ENCODE data around the gene OLFML2B.

Gene OLFML2B

DNA sequence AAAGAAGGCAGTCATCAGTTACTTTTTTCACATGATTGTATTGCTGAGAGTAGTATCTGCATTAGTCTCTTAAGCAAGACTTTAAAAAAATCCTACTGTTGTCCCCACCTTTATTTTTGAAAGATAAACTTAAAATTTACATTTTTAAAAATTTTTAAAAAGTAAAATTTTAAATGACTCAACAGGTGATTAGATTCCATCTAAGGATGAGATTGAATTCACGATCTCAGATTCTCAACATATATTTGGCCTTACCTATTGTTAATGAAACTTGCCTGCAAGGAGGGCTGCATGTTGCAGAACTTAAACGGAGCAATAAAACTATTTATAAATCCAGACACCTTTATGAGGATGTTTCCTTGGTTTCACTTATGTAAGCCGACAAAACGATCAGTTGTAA is 75.2 kb downstream of the OLFML2B start:
- DNase-seq (ENCODE audit: low read depth in 3 of 3, low spot score in 1 of 3) = no peak

- no peak for DNase-seq (ENCODE audit: low read depth in 3 of 3, low spot score in 1 of 3)
Measured at GRCh38 chr1:161946071-161946987, 77.3 kb downstream of the OLFML2B start.

- DNase-seq (ENCODE audit: low read depth in 3 of 3, low spot score in 1 of 3) = no peak
Measured at GRCh38 chr1:161945306-161946060, 78.2 kb downstream of the OLFML2B start.

- DNase-seq (ENCODE audit: low read depth in 3 of 3, low spot score in 1 of 3) = no peak
Measured at GRCh38 chr1:161944381-161944780, 79.3 kb downstream of the OLFML2B start.

DNA sequence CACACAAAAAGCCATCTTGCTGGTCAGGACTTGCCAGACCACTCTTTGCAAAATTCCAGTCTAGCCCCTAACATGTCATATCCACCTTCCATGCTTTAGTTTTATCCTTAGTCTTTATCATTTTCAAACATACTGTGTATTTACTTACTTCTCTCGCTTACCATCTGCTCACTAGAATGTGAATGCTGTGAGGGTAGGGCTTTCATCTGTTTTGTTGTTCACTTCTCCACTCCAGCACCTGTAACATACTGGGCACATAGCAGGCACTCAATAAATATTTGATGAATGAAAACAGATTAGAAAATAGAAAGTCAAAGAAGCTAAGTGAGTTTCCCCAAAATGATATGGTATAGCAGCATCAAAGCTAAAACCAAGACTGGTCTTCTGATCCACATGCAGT is 79.9 kb downstream of the OLFML2B start:
- DNase-seq (ENCODE audit: low read depth in 3 of 3, low spot score in 1 of 3) = no peak

GRCh38 chr1:161941726-161942436 is 81.8 kb downstream of the OLFML2B start:
- DNase-seq (ENCODE audit: low read depth in 3 of 3, low spot score in 1 of 3) = no peak

GRCh38 chr1:161940866-161941591 is 82.6 kb downstream of the OLFML2B start:
- DNase-seq (ENCODE audit: low read depth in 3 of 3, low spot score in 1 of 3) = no peak

- no peak for DNase-seq (ENCODE audit: low read depth in 3 of 3, low spot score in 1 of 3)
Measured at GRCh38 chr1:161936786-161937185, 86.9 kb downstream of the OLFML2B start.

DNA sequence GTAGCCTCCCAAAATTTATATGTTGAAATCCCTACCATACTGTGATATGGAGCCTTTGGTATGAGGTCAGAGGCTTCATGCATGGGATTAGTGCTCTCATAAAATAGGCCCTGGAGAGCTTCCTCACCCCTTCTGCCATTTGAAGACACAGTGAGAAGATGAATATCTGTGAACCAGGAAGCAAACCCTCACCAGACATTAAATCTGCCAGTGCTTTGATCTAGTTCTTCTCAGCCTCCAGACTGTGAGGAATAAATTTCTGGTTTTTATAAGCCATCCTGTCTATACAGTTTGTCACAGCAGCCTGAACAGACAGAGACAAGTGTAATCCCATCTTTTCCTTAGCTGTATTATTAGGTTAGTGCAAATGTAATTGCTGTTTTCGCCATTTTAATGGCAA is 88.4 kb downstream of the OLFML2B start:
- DNase-seq (ENCODE audit: low read depth in 3 of 3, low spot score in 1 of 3) = no peak

- no peak for DNase-seq (ENCODE audit: low read depth in 3 of 3, low spot score in 1 of 3)
Measured at GRCh38 chr1:161933592-161934588, 89.8 kb downstream of the OLFML2B start.

Measured in stimulated activated CD4-positive, alpha-beta T cell treated with anti-CD3 and anti-CD28 coated beads, TNF-alpha, amount 100 ng/mL, for 1 hour (primary cell).